ENCODE results near the gene GALNTL6. TPM values are rescaled to one million over a fixed set of nuclear protein-coding genes. Genes with fewer than 3 reads are reported as not detected.

GALNTL6 gene
- total RNA-seq, 2 donors from 2014 or later = 0.19 to 0.20 TPM

DNA sequence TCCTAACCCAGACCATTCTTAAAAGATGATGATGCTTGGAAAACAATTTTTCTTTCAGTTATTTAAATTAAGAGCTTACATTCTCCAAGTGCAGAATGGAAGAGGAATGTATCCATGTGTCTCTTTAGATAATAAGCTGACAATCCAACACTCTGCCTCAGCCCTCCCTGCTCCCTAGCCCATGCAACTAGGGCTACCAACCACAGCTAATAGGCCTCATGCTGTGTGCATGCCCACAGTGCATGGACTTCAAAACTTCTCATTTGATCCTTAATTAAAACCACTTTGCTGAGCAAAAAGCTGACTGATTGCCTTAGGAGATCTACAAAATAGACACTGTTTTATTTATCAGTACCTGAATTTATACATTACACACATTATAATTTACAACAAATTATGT is 473.9 kb downstream of the GALNTL6 start:
- Histone ChIP-seq H3K27me3 (no peaks in the 10 kb centered on the region), H3K4me1 (no peaks in the 10 kb centered on the region)
- intact Hi-C loops (cut with DNase I) = no loop called here

DNA sequence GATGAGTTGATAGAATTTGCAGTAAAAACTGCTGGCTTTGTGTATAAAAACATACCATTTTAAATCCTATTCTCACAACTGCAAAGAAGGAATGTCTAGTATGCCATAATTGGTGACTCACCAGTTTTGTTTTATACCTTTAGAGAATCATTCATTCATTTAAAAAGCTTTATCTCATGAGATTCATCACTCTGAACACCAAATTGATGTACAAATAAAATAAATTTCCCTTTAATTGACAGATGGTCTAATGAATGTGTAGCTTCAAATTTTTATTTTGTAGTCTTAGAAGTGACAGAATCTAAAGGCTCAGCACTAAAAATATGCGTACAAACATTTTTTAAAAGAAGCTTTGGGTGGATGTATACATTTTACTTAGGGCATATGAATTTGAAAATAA is 492.5 kb downstream of the GALNTL6 start:
- Histone ChIP-seq H3K36me3 (no peaks in the 10 kb centered on the region), H3K4me1 (no peaks in the 10 kb centered on the region), H3K9me3 (no peaks in the 10 kb centered on the region), H3K9ac (ENCODE audit: low read depth in 2 of 2, low read length in 2 of 2) (no peak overlapping the region), H3K4me3 (no peak overlapping the region), H3K27me3 (no peaks in the 10 kb centered on the region), H3K27ac (no peak overlapping the region)
- TF ChIP-seq, protein P1, sequence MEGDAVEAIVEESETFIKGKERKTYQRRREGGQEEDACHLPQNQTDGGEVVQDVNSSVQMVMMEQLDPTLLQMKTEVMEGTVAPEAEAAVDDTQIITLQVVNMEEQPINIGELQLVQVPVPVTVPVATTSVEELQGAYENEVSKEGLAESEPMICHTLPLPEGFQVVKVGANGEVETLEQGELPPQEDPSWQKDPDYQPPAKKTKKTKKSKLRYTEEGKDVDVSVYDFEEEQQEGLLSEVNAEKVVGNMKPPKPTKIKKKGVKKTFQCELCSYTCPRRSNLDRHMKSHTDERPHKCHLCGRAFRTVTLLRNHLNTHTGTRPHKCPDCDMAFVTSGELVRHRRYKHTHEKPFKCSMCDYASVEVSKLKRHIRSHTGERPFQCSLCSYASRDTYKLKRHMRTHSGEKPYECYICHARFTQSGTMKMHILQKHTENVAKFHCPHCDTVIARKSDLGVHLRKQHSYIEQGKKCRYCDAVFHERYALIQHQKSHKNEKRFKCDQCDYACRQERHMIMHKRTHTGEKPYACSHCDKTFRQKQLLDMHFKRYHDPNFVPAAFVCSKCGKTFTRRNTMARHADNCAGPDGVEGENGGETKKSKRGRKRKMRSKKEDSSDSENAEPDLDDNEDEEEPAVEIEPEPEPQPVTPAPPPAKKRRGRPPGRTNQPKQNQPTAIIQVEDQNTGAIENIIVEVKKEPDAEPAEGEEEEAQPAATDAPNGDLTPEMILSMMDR (IDR thresholded peaks at IDR 0.05) = no peak
- no peak for DNase-seq
- intact Hi-C loops (cut with DNase I) = no loop called here

More for the DNA sequence above, 473.9 kb downstream of the GALNTL6 start:
- DNase-seq = no peak
- TF ChIP-seq, protein P1 (IDR thresholded peaks at IDR 0.05) = no peak
- H3K9ac ChIP-seq (ENCODE audit: low read depth in 2 of 2, low read length in 2 of 2) = no peak overlapping the region
- no peaks in the 10 kb centered on the region for H3K9me3 ChIP-seq
- H3K36me3 ChIP-seq = no peaks in the 10 kb centered on the region
- no peak overlapping the region for H3K4me3 ChIP-seq
- H3K27ac ChIP-seq = no peak overlapping the region

DNA sequence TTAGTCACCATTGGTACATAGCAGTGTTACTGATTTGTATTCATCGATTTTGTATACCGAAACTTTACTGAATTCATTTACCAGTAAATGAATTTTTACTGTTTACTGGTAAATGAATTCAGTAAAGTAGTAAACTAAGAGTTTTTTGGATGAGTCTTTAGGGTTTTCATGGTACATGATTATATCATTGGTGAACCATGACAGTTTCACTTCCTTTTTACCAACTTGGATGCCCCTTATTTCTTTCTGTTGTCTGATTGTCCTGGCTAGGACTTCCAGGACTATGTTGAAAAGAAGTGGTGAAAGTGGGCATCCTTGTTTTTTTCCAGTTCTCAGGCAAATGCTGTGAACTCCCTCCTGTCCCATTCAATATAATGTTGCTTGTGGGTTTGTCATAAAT is 494.9 kb downstream of the GALNTL6 start:
- no peaks in the 10 kb centered on the region for H3K9me3 ChIP-seq
- intact Hi-C loops (cut with DNase I) = no loop called here
- H3K4me1 ChIP-seq = no peaks in the 10 kb centered on the region
- no peak for DNase-seq
- no peak overlapping the region for H3K27ac ChIP-seq
- H3K36me3 ChIP-seq = no peaks in the 10 kb centered on the region
- no peaks in the 10 kb centered on the region for H3K27me3 ChIP-seq
- TF ChIP-seq, protein P1 (IDR thresholded peaks at IDR 0.05) = no peak
- H3K4me3 ChIP-seq = no peak overlapping the region
- H3K9ac ChIP-seq (ENCODE audit: low read depth in 2 of 2, low read length in 2 of 2) = no peak overlapping the region

DNA sequence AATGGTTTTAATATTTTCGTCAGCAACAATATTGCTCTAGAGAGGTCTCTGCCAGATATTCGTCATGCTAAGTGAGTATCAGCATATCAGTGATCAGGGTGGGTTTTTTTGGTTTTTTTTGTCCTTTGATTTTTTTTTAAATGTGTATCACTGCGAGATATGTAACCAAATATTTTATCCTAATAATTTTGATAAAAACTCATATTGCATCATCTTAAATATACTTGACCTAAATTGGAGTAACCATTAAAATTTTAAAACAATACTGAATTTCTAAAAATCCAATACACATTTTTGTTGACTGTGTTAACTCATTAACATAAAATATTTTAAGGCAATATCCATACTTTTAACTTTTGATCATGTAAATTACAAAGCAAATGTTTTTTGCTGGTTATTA is 498.5 kb downstream of the GALNTL6 start:
- H3K9me3 ChIP-seq = no peaks in the 10 kb centered on the region
- DNase-seq = no peak
- no peak overlapping the region for H3K9ac ChIP-seq (ENCODE audit: low read depth in 2 of 2, low read length in 2 of 2)
- no peak overlapping the region for H3K4me3 ChIP-seq
- TF ChIP-seq, protein P1 (IDR thresholded peaks at IDR 0.05) = no peak
- H3K27ac ChIP-seq = no peak overlapping the region
- no peaks in the 10 kb centered on the region for H3K36me3 ChIP-seq
- H3K27me3 ChIP-seq = no peaks in the 10 kb centered on the region
- no peaks in the 10 kb centered on the region for H3K4me1 ChIP-seq
- intact Hi-C loops (cut with DNase I) = no loop called here

DNA sequence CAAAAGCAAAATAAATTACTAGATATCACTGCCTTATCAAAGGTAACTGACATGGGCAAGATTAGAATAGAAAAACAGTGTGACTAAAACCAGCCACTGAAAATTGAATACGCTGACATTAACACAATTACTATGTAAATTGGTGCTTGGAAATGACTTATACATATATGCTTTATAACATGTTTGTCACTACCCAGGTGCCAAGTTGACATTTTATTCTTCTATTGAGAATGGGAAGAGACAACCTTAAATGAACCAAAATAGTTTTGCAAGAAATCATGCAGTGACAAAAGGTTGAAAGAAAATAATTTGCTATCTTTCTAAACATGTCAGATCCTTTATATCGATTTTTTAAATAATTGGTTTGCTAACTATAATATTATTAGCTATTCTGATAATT is 510.1 kb downstream of the GALNTL6 start:
- Histone ChIP-seq H3K9me3 (no peaks in the 10 kb centered on the region), H3K27ac (no peak overlapping the region), H3K9ac (ENCODE audit: low read depth in 2 of 2, low read length in 2 of 2) (no peak overlapping the region), H3K4me1 (no peaks in the 10 kb centered on the region), H3K36me3 (no peaks in the 10 kb centered on the region), H3K4me3 (no peak overlapping the region), H3K27me3 (no peaks in the 10 kb centered on the region)
- DNase-seq = no peak
- intact Hi-C loops (cut with DNase I) = no loop called here
- TF ChIP-seq, protein P1 (IDR thresholded peaks at IDR 0.05) = no peak
